GM21367 (cell line): ENCODE results near the gene ARL15.

Source experiments
- ATAC-seq: cut with Tn5 transposase; IDR thresholded peaks from one replicate; pipeline ENCODE4 v1.9.1; 2021; ENCODE audit not compliant: unreplicated experiment

Gene ARL15

GRCh38 chr5:53948598-53948997, 361.8 kb downstream of the ARL15 start:
- no peak for ATAC-seq

DNA sequence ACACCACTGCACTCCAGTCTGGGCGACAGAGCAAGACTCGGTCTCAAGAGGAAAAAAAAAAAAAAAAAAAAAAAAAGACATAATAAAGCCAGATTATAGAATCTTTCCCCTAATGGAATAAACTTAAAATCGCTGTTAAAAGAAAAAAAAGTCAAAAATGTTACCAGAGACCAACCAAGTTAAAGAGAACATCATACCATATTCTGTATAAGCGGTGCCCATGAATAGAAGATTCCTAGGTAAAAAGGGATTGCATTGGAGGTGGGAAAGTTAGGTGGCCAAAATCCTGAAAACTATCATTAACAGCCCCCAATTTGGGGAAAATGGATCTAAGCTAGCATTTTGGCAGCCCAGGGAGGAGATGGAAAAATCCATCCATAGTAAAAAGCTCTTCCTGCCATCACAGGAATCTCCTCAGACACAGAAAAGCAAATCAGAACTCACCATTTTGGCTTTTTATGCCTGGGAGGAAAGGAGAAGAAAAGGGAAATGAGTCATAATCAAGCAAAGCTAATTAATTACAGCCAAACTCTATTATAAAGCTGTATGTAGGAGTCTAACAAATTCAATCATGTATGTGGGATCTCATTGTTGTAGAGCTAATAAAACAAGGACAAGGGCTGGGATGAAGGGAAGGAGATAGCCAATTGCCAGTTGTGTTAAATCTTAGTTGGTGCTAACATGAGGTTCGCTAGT, 363.8 kb downstream of the ARL15 start:
- ATAC-seq: no peak

DNA sequence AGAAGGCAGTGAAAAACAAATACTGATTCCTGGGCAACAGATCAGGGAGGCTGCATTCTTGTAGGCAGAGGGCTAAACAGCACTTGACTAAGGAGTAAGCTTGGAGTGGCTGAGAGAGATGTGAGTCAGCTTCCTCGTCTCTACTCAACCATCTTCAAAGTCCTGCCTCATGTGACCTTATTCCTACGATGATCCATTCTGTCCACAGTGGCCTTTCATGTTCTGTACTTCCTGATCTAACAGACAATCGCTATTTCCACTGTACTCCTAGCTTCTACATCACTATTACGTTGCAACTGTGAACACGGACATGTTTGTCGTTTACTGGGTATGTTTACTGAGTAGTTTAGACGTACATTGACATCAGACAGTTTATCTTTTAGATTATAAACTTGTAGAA, 365.4 kb downstream of the ARL15 start:
- no peak for ATAC-seq

DNA sequence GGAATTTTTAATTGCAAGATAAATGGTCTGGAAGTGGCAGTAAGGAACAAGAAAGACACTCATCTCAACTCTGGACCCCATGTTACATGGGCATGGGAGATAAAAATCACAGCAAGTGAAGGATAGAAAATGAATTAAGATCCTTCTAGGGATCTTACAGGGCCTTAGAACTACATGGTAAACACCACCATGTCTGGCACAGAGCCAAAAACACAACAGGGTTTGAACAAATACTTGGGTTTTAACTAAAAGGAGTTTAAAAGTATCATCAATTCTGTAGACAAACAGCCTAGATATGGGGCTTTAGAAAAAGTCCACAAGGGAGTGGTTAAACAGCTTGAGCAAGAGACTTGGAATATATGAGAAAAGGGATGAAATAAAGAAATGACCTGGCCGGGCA, 366.4 kb downstream of the ARL15 start:
- ATAC-seq: no peak

DNA sequence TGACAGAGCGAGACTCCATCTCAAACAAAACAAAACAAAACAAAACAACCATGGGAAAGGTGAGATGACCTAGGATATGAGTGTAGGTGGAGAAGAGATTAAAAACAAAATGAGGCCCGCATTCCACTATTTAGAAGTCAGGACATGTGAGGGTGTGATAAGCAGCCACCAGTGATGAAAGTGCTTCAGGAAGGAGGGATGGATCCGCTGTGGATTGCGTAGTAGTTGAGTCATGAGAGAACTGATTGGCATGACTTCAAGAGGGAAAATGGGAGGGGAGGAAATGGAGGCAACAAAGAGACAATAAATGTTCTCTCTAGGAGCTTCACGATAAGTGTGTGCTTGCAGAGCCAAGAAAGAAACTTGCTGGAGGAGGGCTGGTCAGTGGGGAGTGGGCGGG, 367.6 kb downstream of the ARL15 start:
- ATAC-seq: no peak

GRCh38 chr5:53940921-53941320, 369.5 kb downstream of the ARL15 start:
- no peak for ATAC-seq

GRCh38 chr5:53937467-53937866, 372.9 kb downstream of the ARL15 start:
- ATAC-seq: no peak

GRCh38 chr5:53936481-53937352, 373.7 kb downstream of the ARL15 start:
- ATAC-seq: no peak

GRCh38 chr5:53934151-53934820, 376.1 kb downstream of the ARL15 start:
- no peak for ATAC-seq

- no peak for ATAC-seq
These were observed 378.0 kb downstream of the ARL15 start for GRCh38 chr5:53932351-53932750.

DNA sequence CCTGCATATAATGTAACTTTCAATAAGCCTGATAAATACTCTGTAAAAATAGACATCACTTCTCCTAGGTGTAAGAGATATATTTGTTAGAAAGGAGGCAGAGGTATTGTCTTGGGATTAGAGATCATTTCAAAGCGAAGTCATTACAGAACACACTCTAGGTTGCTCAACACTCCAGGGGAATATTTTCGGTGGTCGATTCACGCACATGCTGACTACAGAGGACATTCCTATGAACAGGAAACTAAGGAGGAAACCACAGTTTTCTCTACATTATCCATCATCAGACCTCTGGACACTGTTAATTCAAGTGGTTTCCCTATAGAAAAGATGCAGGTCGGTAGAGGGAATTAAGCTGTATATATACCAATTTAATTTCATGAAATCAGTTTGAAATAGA, 379.9 kb downstream of the ARL15 start:
- ATAC-seq: no peak

DNA sequence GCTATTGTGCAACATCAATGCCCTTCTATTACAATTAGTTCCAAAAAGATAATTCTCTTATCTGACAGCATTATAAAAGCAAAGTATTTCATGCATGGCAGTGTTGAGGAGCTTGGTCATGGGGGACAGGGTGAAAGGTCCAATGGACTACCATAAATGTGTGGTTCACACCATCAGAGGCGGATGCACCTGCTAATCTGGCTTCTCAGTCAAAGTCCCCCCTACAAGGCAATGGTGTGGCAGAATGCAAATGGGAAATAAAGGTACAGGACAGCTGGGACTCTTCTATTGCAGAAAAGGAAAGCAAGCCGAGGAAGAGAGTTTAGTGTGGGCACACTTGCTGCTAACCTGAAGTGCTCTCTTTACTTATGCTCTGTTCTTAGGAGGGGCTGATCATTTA, 380.8 kb downstream of the ARL15 start:
- ATAC-seq: no peak

DNA sequence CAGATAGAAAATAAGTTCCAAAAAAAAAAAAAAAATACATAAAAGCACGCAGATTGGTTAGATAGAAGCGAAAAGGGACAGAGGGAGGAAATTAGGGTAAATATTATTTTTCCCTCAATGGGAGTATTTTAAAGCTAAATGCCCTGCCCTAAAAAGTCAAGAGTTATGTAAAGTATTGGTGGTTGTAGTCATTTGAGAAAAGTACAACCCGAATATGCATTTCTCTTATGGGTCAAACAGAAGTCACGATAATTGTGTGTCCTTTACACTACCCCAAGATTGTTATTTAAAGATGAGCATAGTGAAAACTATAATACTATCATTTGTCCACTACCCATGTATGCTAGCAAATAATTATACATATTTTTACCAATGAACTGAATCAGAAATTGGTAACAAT, 381.2 kb downstream of the ARL15 start:
- no peak for ATAC-seq

DNA sequence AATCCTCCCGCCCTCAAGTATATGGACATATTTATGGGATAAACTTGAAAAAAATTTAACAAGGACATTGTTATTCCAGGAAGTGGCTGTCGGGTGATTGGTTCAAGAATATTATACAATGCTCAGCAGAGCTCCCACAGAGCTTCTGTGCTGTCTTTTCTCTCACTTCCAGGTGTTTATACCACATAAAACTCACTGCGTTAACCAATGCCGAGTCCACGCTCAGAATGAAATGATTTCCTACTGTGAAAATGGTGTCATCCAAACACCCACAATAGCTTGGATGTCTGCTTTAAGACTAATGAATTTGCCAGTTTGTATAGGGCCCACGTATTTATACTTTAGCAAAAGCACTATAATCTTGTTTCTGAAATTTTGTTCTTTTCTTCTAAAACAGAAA, 381.7 kb downstream of the ARL15 start:
- ATAC-seq: no peak

- ATAC-seq: no peak
These were observed 382.6 kb downstream of the ARL15 start for GRCh38 chr5:53927668-53928247.

DNA sequence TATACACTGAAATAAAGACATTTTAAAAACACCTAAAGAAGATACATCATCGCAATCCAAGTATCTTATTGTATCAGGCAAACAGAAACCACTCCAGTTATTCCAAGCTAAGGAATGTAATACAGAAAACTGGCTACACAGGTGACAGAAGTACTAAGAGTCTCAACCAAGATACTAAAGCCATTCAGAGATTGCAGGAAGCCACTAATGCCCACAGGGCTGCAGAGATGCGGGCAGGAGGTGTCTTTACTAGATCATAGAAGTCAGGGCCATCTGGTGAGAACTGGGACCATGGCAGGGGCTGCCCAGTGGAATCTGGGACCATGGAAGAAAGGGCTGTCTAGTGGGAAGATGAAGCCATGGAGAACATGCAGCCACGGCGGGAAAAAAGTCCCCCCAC, 384.3 kb downstream of the ARL15 start:
- ATAC-seq: no peak

- no peak for ATAC-seq
These were observed 386.0 kb downstream of the ARL15 start for GRCh38 chr5:53924392-53924791.

GRCh38 chr5:53923961-53924360, 386.4 kb downstream of the ARL15 start:
- ATAC-seq: no peak

GRCh38 chr5:53922508-53923498, 387.6 kb downstream of the ARL15 start:
- no peak for ATAC-seq

GRCh38 chr5:53917826-53918225, 392.5 kb downstream of the ARL15 start:
- ATAC-seq: no peak
